HG03442 (cell line): Measurements from ENCODE around the gene SMOC2.

ENCODE experiments used
- ATAC-seq: cut with Tn5 transposase; IDR thresholded peaks from one replicate; pipeline ENCODE4 v1.9.1; 2021; ENCODE audit warnings: mild to moderate bottlenecking, moderate library complexity; ENCODE audit not compliant: unreplicated experiment

The SMOC2 gene

DNA sequence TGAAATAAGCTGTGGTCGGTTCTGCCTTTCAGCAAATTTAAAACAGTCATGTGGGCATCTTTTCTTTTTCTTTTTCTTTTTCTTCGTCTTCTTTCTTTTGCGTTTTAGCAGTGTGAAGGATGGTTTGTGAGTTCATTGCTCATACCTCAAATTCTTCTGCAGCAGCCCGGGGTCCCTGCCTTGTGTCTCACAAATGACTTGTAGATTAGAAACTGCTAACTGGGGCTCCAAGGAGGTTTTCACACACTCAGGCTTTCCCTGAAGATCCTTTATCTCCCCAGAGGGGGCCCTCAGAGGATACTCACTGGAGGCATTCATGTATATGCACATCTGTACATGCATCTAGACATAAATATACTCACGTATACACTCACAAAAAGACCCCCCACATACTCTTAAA lies 1.7 kb downstream of the SMOC2 start:
- ATAC-seq, result no peak

DNA sequence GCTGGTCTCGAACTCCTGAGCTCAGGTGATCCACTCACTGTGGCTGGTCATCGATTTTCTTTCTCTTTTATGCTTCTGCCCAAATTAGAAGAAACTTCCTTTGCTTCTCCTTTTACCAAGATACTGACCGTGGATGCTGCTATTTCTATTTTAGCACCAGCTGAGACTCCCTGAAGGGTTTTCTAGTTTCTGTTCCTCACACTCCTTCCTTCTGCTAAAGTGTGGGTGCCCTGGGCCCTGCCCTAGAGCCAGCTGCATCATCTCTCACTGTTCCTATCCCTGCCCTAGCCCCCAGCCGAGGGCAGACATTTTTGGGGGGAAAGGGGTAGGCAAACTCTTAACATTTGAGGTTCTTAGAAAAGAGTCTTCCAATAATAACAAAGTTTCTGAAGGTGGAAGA lies 6.3 kb downstream of the SMOC2 start:
- no peak for ATAC-seq

DNA sequence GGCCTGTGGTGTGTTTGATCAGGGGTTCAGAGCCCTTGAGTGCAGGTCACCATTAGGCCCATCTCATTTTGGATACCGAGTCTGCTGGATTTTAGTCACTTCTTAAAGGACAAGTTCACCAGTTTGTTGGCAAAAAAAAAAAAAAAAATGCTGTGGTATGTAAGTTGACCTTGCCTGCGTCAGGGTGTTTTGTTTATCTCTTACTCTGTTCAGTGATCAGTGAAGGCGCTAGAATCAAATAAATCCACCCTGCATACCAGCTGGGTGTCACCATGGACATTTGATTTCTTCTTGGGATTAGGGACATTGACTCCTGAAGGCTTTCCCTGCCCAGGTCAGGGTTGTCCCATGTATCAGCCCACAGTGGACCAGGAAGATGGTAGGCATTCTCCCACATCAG lies 6.7 kb downstream of the SMOC2 start:
- no peak for ATAC-seq

DNA sequence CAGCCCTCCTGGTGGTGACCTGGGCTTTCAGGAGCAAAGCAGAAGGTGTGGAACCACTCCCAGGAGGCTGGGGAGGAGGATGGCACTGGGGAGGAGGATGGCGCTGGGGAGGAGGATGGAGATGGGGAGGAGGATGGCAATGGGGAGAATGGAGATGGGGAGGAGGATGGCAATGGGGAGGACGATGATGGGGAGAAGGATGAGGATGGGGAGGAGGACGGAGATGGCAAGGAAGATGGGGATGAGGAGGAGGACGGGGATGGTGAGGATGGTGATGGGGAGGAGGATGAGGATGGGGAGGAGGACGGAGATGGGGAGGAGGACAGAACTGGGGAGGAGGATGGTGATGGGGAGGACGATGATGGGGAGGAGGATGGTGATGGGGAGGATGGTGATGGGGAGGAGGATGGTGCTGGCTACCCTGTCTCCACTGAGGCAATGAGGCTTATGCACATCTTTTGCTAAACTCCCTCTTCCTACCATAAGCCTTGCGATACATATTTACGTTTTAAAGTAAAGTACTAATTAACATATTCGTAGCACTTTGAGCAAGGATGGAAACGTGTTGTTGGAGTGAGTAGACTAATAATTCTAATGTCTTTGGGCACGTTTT lies 7.4 kb downstream of the SMOC2 start:
- no peak for ATAC-seq

GRCh38 chr6:168450917-168451316 lies 9.9 kb downstream of the SMOC2 start:
- ATAC-seq, result no peak

GRCh38 chr6:168451805-168452517 lies 11.0 kb downstream of the SMOC2 start:
- ATAC-seq, result no peak

- ATAC-seq, result no peak
These were observed 11.8 kb downstream of the SMOC2 start for GRCh38 chr6:168452685-168453377.

GRCh38 chr6:168455847-168456530 lies 15.0 kb downstream of the SMOC2 start:
- no peak for ATAC-seq

DNA sequence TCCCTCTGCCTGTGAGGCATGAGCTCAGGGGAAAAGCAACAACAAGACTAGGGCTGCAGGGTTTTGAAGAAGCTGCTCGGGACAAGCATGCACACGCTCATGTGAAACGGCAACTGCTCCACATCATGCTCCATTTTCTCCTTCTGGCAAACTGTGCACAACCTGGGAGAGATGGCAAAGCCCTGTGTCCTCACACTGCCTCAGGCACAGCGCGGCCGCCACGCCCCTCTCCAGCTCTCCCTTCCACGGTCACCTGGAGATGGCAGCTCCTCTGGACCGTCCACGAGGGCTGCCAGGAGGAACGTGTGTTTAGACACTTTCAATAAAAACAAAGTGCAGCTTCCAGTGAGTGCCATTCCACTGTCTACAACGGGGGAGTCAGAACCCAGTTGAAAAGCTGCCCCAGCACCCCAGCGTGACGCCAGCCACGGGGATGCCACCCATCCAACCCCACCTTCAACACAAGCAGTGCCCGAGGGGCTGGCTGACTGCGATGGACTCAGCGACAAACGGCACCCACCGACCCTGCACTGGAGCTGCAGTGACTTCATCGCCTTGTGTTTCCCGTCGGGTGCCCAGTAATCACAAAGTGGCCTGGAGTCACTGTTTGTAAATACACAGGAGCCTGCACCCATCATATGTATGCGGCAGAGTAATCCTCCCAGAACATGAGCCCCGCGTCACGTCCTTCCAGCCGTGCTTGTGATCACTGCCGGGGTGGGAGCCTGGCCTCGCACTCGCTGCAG lies 16.1 kb downstream of the SMOC2 start:
- ATAC-seq, result no peak

- ATAC-seq, result no peak
These were observed 16.6 kb downstream of the SMOC2 start for GRCh38 chr6:168457653-168457934.

GRCh38 chr6:168458101-168458500 lies 17.1 kb downstream of the SMOC2 start:
- no peak for ATAC-seq

- no peak for ATAC-seq
These were observed 18.6 kb downstream of the SMOC2 start for GRCh38 chr6:168459572-168459971.

- no peak for ATAC-seq
These were observed 21.4 kb downstream of the SMOC2 start for GRCh38 chr6:168462289-168462853.

- ATAC-seq, result no peak
These were observed 23.6 kb downstream of the SMOC2 start for GRCh38 chr6:168464546-168464945.

GRCh38 chr6:168468045-168468444 lies 27.1 kb downstream of the SMOC2 start:
- ATAC-seq, result no peak

- no peak for ATAC-seq
These were observed 28.5 kb downstream of the SMOC2 start for GRCh38 chr6:168469521-168469920.

- ATAC-seq, result no peak
These were observed 28.9 kb downstream of the SMOC2 start for GRCh38 chr6:168469926-168470325.

DNA sequence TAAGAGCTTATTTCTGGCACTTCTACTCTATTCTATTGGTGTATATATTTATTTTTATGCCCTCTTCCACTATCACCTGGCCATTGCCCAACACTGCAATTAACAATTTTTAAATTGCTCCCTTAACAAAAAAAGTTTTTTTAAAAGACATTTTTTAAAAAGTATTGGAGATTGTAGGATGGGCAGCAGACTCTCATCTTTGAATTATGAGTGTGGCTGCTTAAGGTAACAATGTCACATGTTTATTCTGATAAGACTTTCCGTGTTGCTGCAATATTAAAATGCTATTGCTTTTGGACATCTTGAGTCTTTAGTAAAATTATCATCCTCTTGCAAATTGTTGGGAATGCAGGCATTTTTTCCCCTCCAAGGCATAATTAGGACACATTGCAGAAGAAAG lies 31.4 kb downstream of the SMOC2 start:
- no peak for ATAC-seq

DNA sequence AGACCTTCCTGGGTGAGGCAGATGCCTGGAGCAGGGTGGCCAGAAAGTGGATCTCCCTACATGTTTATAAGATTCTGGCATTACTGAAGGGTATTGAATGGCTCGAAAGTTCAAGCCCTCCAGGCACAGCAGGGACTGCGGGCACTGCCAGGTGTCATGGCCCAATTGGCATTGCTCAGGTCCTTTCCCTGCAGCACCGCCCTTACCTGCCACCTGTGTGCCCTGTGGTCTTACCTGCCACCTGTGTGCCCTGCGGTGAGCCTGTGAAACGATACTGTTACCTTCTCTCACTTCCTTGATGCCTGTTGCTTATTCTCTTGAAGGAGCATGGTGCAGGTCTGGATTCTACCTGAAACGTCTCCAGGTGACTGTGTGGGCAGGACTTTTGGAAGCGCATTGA lies 32.2 kb downstream of the SMOC2 start:
- ATAC-seq, result no peak

GRCh38 chr6:168475188-168476013 lies 34.4 kb downstream of the SMOC2 start:
- no peak for ATAC-seq
